K562 (cell line): ENCODE results near the gene ZNRF3. TPM values are rescaled to one million over a fixed set of nuclear protein-coding genes. Genes with fewer than 3 reads are reported as not detected.

Experiments
- ATAC-seq: fragments of 200-7000 bp; cut with Tn5 transposase; 3 replicates; pipeline ENCODE4 v1.9.1; 2020; ENCODE audit warnings: moderate library complexity
- BruUV-seq: library from RNA; stranded (reverse); fragments of 400-500 nt; replicated peaks from 2 replicates; lab custom pipeline; 2021; lab: Mats Ljungman, UMichigan
- CTCF ChIA-PET: fragments of 300-600 bp; formaldehyde crosslinking; extraction: SDS; loops from one replicate; lab custom pipeline; 2021; ENCODE audit warnings: low intra/inter-chr PET ratio; lab: Yijun Ruan, JAX
- POLR2A ChIA-PET: fragments of 300-600, 350-650 bp; sonication (Branson Sonifier 250); formaldehyde crosslinking; extraction: SDS; loops from one replicate; lab custom pipeline; 2021; ENCODE audit warnings: antibody characterized with exemption, inconsistent platforms; lab: Yijun Ruan, JAX
- DNase-seq, 4 experiments: peaks; one replicate each; pipeline versions ENCODE4 v3.0.0 to v3.0.0-alpha.2; 2011 to 2018; ENCODE audit warnings: low spot score in 3 of 4, mixed read lengths in 3 of 4; ENCODE audit errors: extremely low read depth in 1 of 4
- FAIRE-seq: peaks from 2 replicates; lab custom pipeline; 2011; peaks lifted over from hg19 to GRCh38; lab: Jason Lieb, UNC
- H2AFZ ChIP-seq: 2 replicates; pipeline ENCODE4 v1.6.0; 2011; ENCODE audit warnings: low read depth, low read length, control low read depth, inconsistent platforms
- H3K27ac ChIP-seq: fragments of 200-600 bp; 3 replicates; pipeline ENCODE4 v1.8.0; 2011; ENCODE audit warnings: low read depth, mild to moderate bottlenecking, control low read depth, inconsistent platforms, low read length, moderate library complexity, mixed read lengths; ENCODE audit errors: extremely low read depth
- H3K27me3 ChIP-seq, 2 experiments: fragments of 300-600 bp in 1 of 2; 2 replicates in 1 of 2; 3 replicates in 1 of 2; pipeline versions ENCODE4 v1.6.0 to v1.8.0; 2011; ENCODE audit warnings: inconsistent platforms in 2 of 2, low read length in 2 of 2, mild to moderate bottlenecking in 1 of 2, mixed read lengths in 1 of 2, moderate library complexity in 1 of 2; ENCODE audit not compliant: control insufficient read depth in 2 of 2, insufficient read depth in 2 of 2
- H3K36me3 ChIP-seq: fragments of 300-600 bp; 3 replicates; pipeline ENCODE4 v1.8.0; 2011; ENCODE audit warnings: mild to moderate bottlenecking, low read length, inconsistent platforms; ENCODE audit not compliant: control insufficient read depth, insufficient read depth
- H3K4me1 ChIP-seq, 2 experiments: fragments of 200-600 bp in 1 of 2; replicated peaks in 1 of 2; 2 replicates in 1 of 2; 3 replicates in 1 of 2; pipeline versions ENCODE4 v1.5.1 to v1.8.0; 2011; ENCODE audit warnings: inconsistent platforms in 2 of 2, low read length in 2 of 2, mild to moderate bottlenecking in 1 of 2, mixed read lengths in 1 of 2, moderate library complexity in 1 of 2; ENCODE audit not compliant: control insufficient read depth in 2 of 2, insufficient read depth in 2 of 2
- H3K4me2 ChIP-seq: 2 replicates; pipeline ENCODE4 v1.6.1; 2011; ENCODE audit warnings: low read length, control low read depth, inconsistent platforms, mixed read lengths; ENCODE audit not compliant: insufficient read depth
- H3K4me3 ChIP-seq: fragments of 200-600 bp; sonication (generic), shearing (Covaris generic); 2 replicates; pipeline ENCODE4 v1.5.1; 2016; ENCODE audit warnings: control low read depth, inconsistent platforms
- H3K79me2 ChIP-seq: fragments of 200-600 bp; 3 replicates; pipeline ENCODE4 v1.8.0; 2011; ENCODE audit warnings: low read length, inconsistent platforms; ENCODE audit not compliant: control insufficient read depth, insufficient read depth
- H3K9ac ChIP-seq, 2 experiments: 2 replicates each; pipeline versions ENCODE4 v1.6.0 to v1.6.1; 2011; ENCODE audit warnings: low read depth in 2 of 2, low read length in 2 of 2, control low read depth in 1 of 2, inconsistent platforms in 1 of 2, mild to moderate bottlenecking in 1 of 2, mixed read lengths in 1 of 2; ENCODE audit not compliant: insufficient read depth in 1 of 2
- H3K9me1 ChIP-seq: one replicate; pipeline ENCODE4 v1.6.0; 2011; ENCODE audit warnings: inconsistent platforms, mild to moderate bottlenecking, low read length, moderate library complexity; ENCODE audit not compliant: control insufficient read depth, insufficient read depth
- H3K9me3 ChIP-seq: replicated peaks from 2 replicates; pipeline ENCODE4 v1.5.1; 2011; ENCODE audit warnings: low read depth, low read length, inconsistent platforms; ENCODE audit not compliant: control insufficient read depth, insufficient read depth
- H4K20me1 ChIP-seq: replicated peaks from 2 replicates; pipeline ENCODE4 v1.6.1; 2011; ENCODE audit warnings: low read length, inconsistent platforms, mixed read lengths; ENCODE audit not compliant: control insufficient read depth, insufficient read depth
- CCAR2 ChIP-seq: fragments of 200-400 bp; formaldehyde crosslinking; IDR thresholded peaks from 2 replicates; pipeline ENCODE4 v1.6.1; 2017; ENCODE audit warnings: mild to moderate bottlenecking, low read depth, low read length
- ELF1 ChIP-seq: fragments of 200-800 bp; sonication (Bioruptor generic); IDR thresholded peaks from 2 replicates; pipeline ENCODE4 v1.6.1; 2016; ENCODE audit warnings: missing genetic modification characterization, missing compliant biosample characterization
- ERF ChIP-seq: fragments of 450-650 bp; formaldehyde crosslinking; IDR thresholded peaks from 2 replicates; pipeline ENCODE4 v1.4.0; 2020; ENCODE audit warnings: mild to moderate bottlenecking, mixed read lengths
- JUNB ChIP-seq: fragments of 450-650 bp; formaldehyde crosslinking; conservative IDR thresholded peaks from 2 replicates; pipeline ENCODE4 v1.4.0; 2020; ENCODE audit warnings: mild to moderate bottlenecking
- KLF10 ChIP-seq: fragments of 250-450 bp; sonication (Bioruptor Pico); IDR thresholded peaks from 2 replicates; pipeline ENCODE4 v1.6.1; 2021; ENCODE audit warnings: matching md5 sums
- MAFF ChIP-seq: IDR thresholded peaks from 2 replicates; pipeline ENCODE4 v1.6.1; 2012; ENCODE audit warnings: low read length, improper control_type of control experiment
- MAZ ChIP-seq, 2 experiments: fragments of 450-650 bp in 1 of 2; sonication (generic) in 1 of 2; formaldehyde crosslinking; IDR thresholded peaks in 1 of 2; conservative IDR thresholded peaks in 1 of 2; 2 replicates each; pipeline versions ENCODE4 v1.4.0 to v1.5.0; 2020; ENCODE audit warnings: mild to moderate bottlenecking in 1 of 2, missing genetic modification reagents in 1 of 2
- MTA1 ChIP-seq: fragments of 450-650 bp; IDR thresholded peaks from 2 replicates; pipeline ENCODE4 v1.6.1; 2017; ENCODE audit warnings: borderline replicate concordance
- POLR2B ChIP-seq: fragments of 450-650 bp; IDR thresholded peaks from 2 replicates; pipeline ENCODE4 v1.6.1; 2018; ENCODE audit warnings: low read depth; ENCODE audit not compliant: partially characterized antibody
- POLR2G ChIP-seq: fragments of 200-400 bp; formaldehyde crosslinking; IDR thresholded peaks from 2 replicates; pipeline ENCODE4 v1.6.1; 2017; ENCODE audit warnings: low read depth, mild to moderate bottlenecking, antibody characterized with exemption, low read length, moderate library complexity
- PURB ChIP-seq: sonication (generic); formaldehyde crosslinking; IDR thresholded peaks from 2 replicates; pipeline ENCODE4 v1.9.0; 2021; ENCODE audit warnings: low read depth, mild to moderate bottlenecking, missing genetic modification reagents
- RNF219 ChIP-seq: fragments of 250-450 bp; sonication (Bioruptor Pico); IDR thresholded peaks from 2 replicates; pipeline ENCODE4 v1.5.0; 2022; ENCODE audit warnings: mild to moderate bottlenecking
- SNRNP70 ChIP-seq: fragments of 200-400 bp; formaldehyde crosslinking; optimal IDR thresholded peaks from 2 replicates; pipeline ENCODE3; 2017; ENCODE audit warnings: low read depth, low read length
- TFE3 ChIP-seq: fragments of 450-650 bp; formaldehyde crosslinking; IDR thresholded peaks from 2 replicates; pipeline ENCODE4 v1.4.0; 2020; ENCODE audit warnings: mild to moderate bottlenecking, mixed read lengths
- XRCC5 ChIP-seq: fragments of 200-400 bp; formaldehyde crosslinking; IDR thresholded peaks from 2 replicates; pipeline ENCODE4 v1.6.1; 2017; ENCODE audit warnings: low read depth, mild to moderate bottlenecking, low read length
- ZNF311 ChIP-seq: fragments of 250-450 bp; sonication (Bioruptor Pico); IDR thresholded peaks from 2 replicates; pipeline ENCODE4 v1.4.0; 2020; ENCODE audit warnings: mild to moderate bottlenecking, moderate library complexity
- ZNF444 ChIP-seq: fragments of 250-450 bp; sonication (Bioruptor Pico); IDR thresholded peaks from 2 replicates; pipeline ENCODE4 v1.4.0; 2020; ENCODE audit warnings: mild to moderate bottlenecking, moderate library complexity
- WGBS: fragments of 100-300 bp; shearing (Covaris generic); methylation state at CpG from one replicate; pipeline ENCODE4 v1.1.6; 2016; ENCODE audit warnings: low coverage, mixed read lengths; ENCODE audit not compliant: insufficient coverage; ENCODE audit errors: missing lambda C conversion rate; 5-methylcytosine and 5-hydroxymethylcytosine counted together
- in situ Hi-C: fragments of 300-500 bp; cut with MboI; formaldehyde crosslinking; loops from 4 replicates; pipeline ENCODE4 v1.15.0; 2018; ENCODE audit warnings: inconsistent platforms, mixed read lengths
- intact Hi-C: fragments of 100-400 bp; cut with micrococcal nuclease; formaldehyde crosslinking; loops from 2 replicates; pipeline ENCODE4 v1.14.2; 2022
- polyA plus RNA-seq, 8 experiments: library from polyadenylated mRNA; depleted of rRNA in 4 of 8; stranded (reverse) in 5 of 8; unstranded in 3 of 8; fragments of >200 nt; fragmentation: Nextera tagmentation in 2 of 8; fragmentation: Illumina TruSeq in 1 of 8; extraction: Ambion mirVana in 2 of 8; extraction: Trizol in 1 of 8; gene quantifications; 2 replicates each; pipeline versions ENCODE4 v1.2.1 to v1.2.3, GENCODE V29; 2011 to 2014; ENCODE audit warnings: inconsistent platforms in 1 of 8, missing spikeins in 1 of 8
- total RNA-seq, 7 experiments: library from RNA; depleted of rRNA in 6 of 7; stranded (reverse); fragments of >200 nt in 6 of 7; fragmentation: Illumina TruSeq in 2 of 7; extraction: Trizol in 2 of 7; gene quantifications; 2 replicates each; pipeline versions ENCODE4 v1.2.1 to v1.2.3, GENCODE V29; 2011 to 2021; ENCODE audit warnings: low replicate concordance in 1 of 7

ZNRF3 gene
- total and polyA plus RNA-seq, 9 of the 15 experiments (the other 6 are each of a cell fraction or from before 2014, with no cell fraction given) = 0.41 to 5.9 (median 1.7) TPM

- Histone ChIP-seq H4K20me1 (no peaks in the 10 kb centered on the region), H2AFZ (no peak overlapping the region), H3K9ac (no peak overlapping the region; a peak in 1 of 4 replicates), H3K36me3 (no peaks in the 10 kb centered on the region), H3K4me3 (no peak overlapping the region), H3K79me2 (no peaks in the 10 kb centered on the region), H3K27ac (no peak overlapping the region), H3K9me1 (no peaks in the 10 kb centered on the region), H3K27me3 (no peaks in the 10 kb centered on the region), H3K4me2 (no peak overlapping the region), H3K9me3 (no peaks in the 10 kb centered on the region), H3K4me1 (no peaks in the 10 kb centered on the region)
- TF ChIP-seq ERF (CRISPR knock-in tag) (no peak), MAZ (CRISPR knock-in tag; conservative IDR thresholded peaks at IDR 0.05 in 1 of 2, IDR thresholded peaks at IDR 0.05 in 1 of 2) (no peak), POLR2G (no peak), MAFF (no peak), TFE3 (CRISPR knock-in tag) (no peak), JUNB (CRISPR knock-in tag) (no peak), KLF10 (no peak), SNRNP70 (no peak), XRCC5 (no peak), ZNF311 (CRISPR knock-in tag) (no peak), CCAR2 (no peak), ZNF444 (CRISPR knock-in tag) (no peak), ELF1 (tag) (no peak), POLR2B (no peak), RNF219 (CRISPR knock-in tag) (no peak), PURB (CRISPR knock-in tag) (no peak), MTA1 (no peak)
- FAIRE-seq = no peak
- POLR2A ChIA-PET = no interaction called here
- no TSS peak for BruUV-seq
- intact Hi-C loops = no loop called here
- no peak for DNase-seq
- 12% methylated on average over 7 of the region's 8 CpGs for WGBS
- in situ Hi-C loops = no loop called here
- CTCF ChIA-PET = no interaction called here
- ATAC-seq = no peak
Observed at GRCh38 chr22:28864878-28865596, 18.3 kb upstream of the ZNRF3 start.
